H1 (cell line): ENCODE data around the gene COQ5. TPM values are rescaled to one million over a fixed set of nuclear protein-coding genes. Genes with fewer than 3 reads are reported as not detected.

ENCODE experiments used
- CTCF ChIA-PET: fragments of 300-600 bp; sonication (Branson Sonifier 250); formaldehyde crosslinking; loops from one replicate; lab custom pipeline; 2021; ENCODE audit not compliant: partially characterized antibody; lab: Charles Lee
- POLR2A ChIA-PET: fragments of 300-600 bp; sonication (Branson Sonifier 250); formaldehyde crosslinking; loops from one replicate; lab custom pipeline; 2021; ENCODE audit warnings: inconsistent platforms; ENCODE audit not compliant: partially characterized antibody; lab: Charles Lee
- DNase-seq, 2 experiments: peaks; one replicate each; pipeline versions ENCODE4 v3.0.0 to v3.0.0-alpha.2; 2010 to 2022; ENCODE audit warnings: low spot score in 2 of 2, low read depth in 1 of 2, mixed read lengths in 1 of 2
- FAIRE-seq: peaks from 2 replicates; lab custom pipeline; 2011; peaks lifted over from hg19 to GRCh38; lab: Jason Lieb, UNC
- H2AFZ ChIP-seq: 2 replicates; pipeline ENCODE4 v1.8.1; 2012; ENCODE audit warnings: low read length, inconsistent platforms
- H2AK5ac ChIP-seq: 2 replicates; pipeline ENCODE4 v1.6.1; 2013; ENCODE audit warnings: low read depth, low read length
- H2BK120ac ChIP-seq: replicated peaks from 2 replicates; pipeline ENCODE3; 2013; ENCODE audit warnings: low read depth, low read length, inconsistent platforms
- H2BK12ac ChIP-seq: 2 replicates; pipeline ENCODE4 v1.6.1; 2013; ENCODE audit warnings: low read depth, low read length
- H2BK15ac ChIP-seq: 2 replicates; pipeline ENCODE4 v1.6.1; 2013; ENCODE audit warnings: low read length
- H2BK20ac ChIP-seq: 2 replicates; pipeline ENCODE4 v1.6.1; 2013; ENCODE audit warnings: low read length
- H2BK5ac ChIP-seq: 2 replicates; pipeline ENCODE4 v1.6.1; 2013; ENCODE audit warnings: low read depth, low read length
- H3K14ac ChIP-seq: 2 replicates; pipeline ENCODE4 v1.6.1; 2013; ENCODE audit warnings: inconsistent platforms; ENCODE audit not compliant: insufficient read length
- H3K18ac ChIP-seq: 2 replicates; pipeline ENCODE4 v1.6.1; 2013; ENCODE audit warnings: low read length; ENCODE audit errors: extremely low read depth
- H3K23ac ChIP-seq: 2 replicates; pipeline ENCODE4 v1.6.1; 2013; ENCODE audit warnings: inconsistent platforms; ENCODE audit not compliant: insufficient read length
- H3K23me2 ChIP-seq: 2 replicates; pipeline ENCODE4 v1.6.1; 2013; ENCODE audit warnings: low read depth, low read length
- H3K27ac ChIP-seq: 2 replicates; pipeline ENCODE4 v1.6.1; 2011; ENCODE audit warnings: low read depth, low read length, inconsistent platforms
- H3K27me3 ChIP-seq, 4 experiments: replicated peaks in 1 of 4; 1 replicate in 1 of 4; 2 replicates in 3 of 4; pipeline versions ENCODE4 v1.6.1 to v1.8.1; 2011 to 2013; ENCODE audit warnings: low read length in 3 of 4, mild to moderate bottlenecking in 3 of 4, inconsistent platforms in 2 of 4, mixed read lengths in 2 of 4, moderate library complexity in 1 of 4; ENCODE audit not compliant: control insufficient read depth in 3 of 4, insufficient read depth in 3 of 4; ENCODE audit errors: extremely low read depth in 1 of 4
- H3K36me3 ChIP-seq, 4 experiments: 2 replicates each; pipeline versions ENCODE4 v1.6.1 to v1.8.1; 2011 to 2013; ENCODE audit warnings: mild to moderate bottlenecking in 4 of 4, low read length in 3 of 4, moderate library complexity in 2 of 4, control low read depth in 1 of 4, inconsistent platforms in 1 of 4; ENCODE audit not compliant: insufficient read depth in 4 of 4, control insufficient read depth in 2 of 4
- H3K4ac ChIP-seq: replicated peaks from 2 replicates; pipeline ENCODE3; 2013; ENCODE audit warnings: low read length, low read depth, mixed read lengths, inconsistent platforms; ENCODE audit not compliant: insufficient read length
- H3K4me1 ChIP-seq, 4 experiments: replicated peaks in 1 of 4; 1 replicate in 1 of 4; 2 replicates in 3 of 4; pipeline versions ENCODE4 v1.6.1 to v1.8.1; 2011 to 2013; ENCODE audit warnings: low read length in 3 of 4, inconsistent platforms in 2 of 4, mixed read lengths in 1 of 4; ENCODE audit not compliant: insufficient read depth in 4 of 4, control insufficient read depth in 3 of 4
- H3K4me2 ChIP-seq, 2 experiments: 2 replicates each; pipeline versions ENCODE4 v1.6.1 to v1.8.1; 2011 to 2013; ENCODE audit warnings: low read depth in 2 of 2, low read length in 2 of 2, control low read depth in 1 of 2, inconsistent platforms in 1 of 2, mild to moderate bottlenecking in 1 of 2; ENCODE audit not compliant: insufficient read depth in 1 of 2
- H3K4me3 ChIP-seq, 4 experiments: fragments of 200-600, 300-600 bp in 1 of 4; sonication (generic), shearing (Covaris generic), sonication (Bioruptor Twin) in 1 of 4; 2 replicates each; pipeline versions ENCODE4 v1.5.1 to v1.8.1; 2011 to 2016; ENCODE audit warnings: low read length in 4 of 4, low read depth in 3 of 4, control low read depth in 2 of 4, inconsistent platforms in 2 of 4, mild to moderate bottlenecking in 2 of 4, mixed read lengths in 1 of 4, moderate library complexity in 1 of 4; ENCODE audit not compliant: insufficient read depth in 2 of 4; ENCODE audit errors: extremely low read depth in 1 of 4
- H3K56ac ChIP-seq: replicated peaks from 2 replicates; pipeline ENCODE3; 2013; ENCODE audit warnings: low read depth, mild to moderate bottlenecking, mixed read lengths, low read length, inconsistent platforms; ENCODE audit not compliant: insufficient read length
- H3K79me1 ChIP-seq: 2 replicates; pipeline ENCODE4 v1.6.1; 2013; ENCODE audit warnings: low read depth, low read length, control low read depth
- H3K79me2 ChIP-seq, 2 experiments: 2 replicates each; pipeline versions ENCODE4 v1.6.1 to v1.8.1; 2012 to 2013; ENCODE audit warnings: low read length in 2 of 2, mild to moderate bottlenecking in 2 of 2, inconsistent platforms in 1 of 2; ENCODE audit not compliant: insufficient read depth in 2 of 2, control insufficient read depth in 1 of 2
- H3K9ac ChIP-seq, 4 experiments: replicated peaks in 1 of 4; 1 replicate in 1 of 4; 2 replicates in 3 of 4; pipeline versions ENCODE4 v1.6.1 to v1.8.1; 2011 to 2013; ENCODE audit warnings: low read depth in 3 of 4, low read length in 3 of 4, control low read depth in 2 of 4, mild to moderate bottlenecking in 2 of 4, moderate library complexity in 2 of 4, inconsistent platforms in 1 of 4; ENCODE audit errors: extremely low read depth in 1 of 4
- H3K9me3 ChIP-seq, 2 experiments: 2 replicates each; pipeline versions ENCODE4 v1.6.1 to v1.8.1; 2012 to 2013; ENCODE audit warnings: mild to moderate bottlenecking in 2 of 2, moderate library complexity in 2 of 2, control low read depth in 1 of 2, inconsistent platforms in 1 of 2, low read depth in 1 of 2, low read length in 1 of 2, mixed read lengths in 1 of 2; ENCODE audit not compliant: insufficient read depth in 2 of 2
- H4K20me1 ChIP-seq, 2 experiments: replicated peaks in 1 of 2; 2 replicates each; pipeline versions ENCODE3 to v1.8.1; 2011 to 2013; ENCODE audit warnings: inconsistent platforms in 2 of 2, low read length in 2 of 2, mild to moderate bottlenecking in 1 of 2; ENCODE audit not compliant: insufficient read depth in 2 of 2, control insufficient read depth in 1 of 2
- H4K5ac ChIP-seq: 2 replicates; pipeline ENCODE4 v1.6.1; 2013; ENCODE audit warnings: low read length, low read depth, mixed read lengths, inconsistent platforms; ENCODE audit not compliant: insufficient read length
- H4K8ac ChIP-seq: 2 replicates; pipeline ENCODE4 v1.8.0; 2013; ENCODE audit warnings: mild to moderate bottlenecking, moderate library complexity, low read length, inconsistent platforms; ENCODE audit not compliant: insufficient read depth; ENCODE audit errors: extremely low read depth
- H4K91ac ChIP-seq: replicated peaks from 2 replicates; pipeline ENCODE3; 2013; ENCODE audit warnings: low read length, mixed read lengths, inconsistent platforms; ENCODE audit not compliant: insufficient read length
- CHD1 ChIP-seq: IDR thresholded peaks from 2 replicates; pipeline ENCODE4 v1.6.1; 2012; ENCODE audit warnings: low read depth, low read length, improper control_type of control experiment
- FOSL1 ChIP-seq: IDR thresholded peaks from 2 replicates; pipeline ENCODE4 v1.6.1; 2011; ENCODE audit warnings: mild to moderate bottlenecking, low read depth, low read length, moderate library complexity; ENCODE audit not compliant: insufficient read depth
- KDM4A ChIP-seq: IDR thresholded peaks from one replicate; pipeline ENCODE4 v1.7.1; 2012; ENCODE audit warnings: low read depth, mild to moderate bottlenecking, moderate library complexity, low read length, inconsistent platforms; ENCODE audit not compliant: severe bottlenecking
- SRF ChIP-seq: IDR thresholded peaks from 2 replicates; pipeline ENCODE4 v1.6.1; 2011; ENCODE audit warnings: mild to moderate bottlenecking, low read depth, low read length, moderate library complexity
- WGBS, 2 experiments: shearing (Covaris generic) in 1 of 2; methylation state at CpG; one replicate each; pipeline versions ENCODE4 v1.1.6 to v1.1.7; 2013 to 2015; ENCODE audit warnings: low lambda C conversion rate in 2 of 2, mixed read lengths in 2 of 2, inconsistent platforms in 1 of 2, low coverage in 1 of 2, missing lambda C conversion rate in 1 of 2; ENCODE audit not compliant: insufficient replicate concordance in 2 of 2, insufficient coverage in 1 of 2, insufficient read length in 1 of 2; ENCODE audit errors: extremely low coverage in 1 of 2, missing lambda C conversion rate in 1 of 2; 5-methylcytosine and 5-hydroxymethylcytosine counted together
- polyA plus RNA-seq, 7 experiments: library from polyadenylated mRNA; depleted of rRNA in 3 of 7; stranded (reverse) in 5 of 7; unstranded in 2 of 7; fragments of >200 nt in 5 of 7; fragments of 200-250 nt in 2 of 7; gene quantifications; 1 replicate in 5 of 7; 2 replicates in 1 of 7; 4 replicates in 1 of 7; pipeline versions ENCODE4 v1.2.1 to v1.2.3, GENCODE V29; 2011 to 2013; ENCODE audit warnings: missing spikeins in 2 of 7, mixed read lengths in 2 of 7
- total RNA-seq: library from RNA; stranded (reverse); fragmentation: NEBNext Ultra II Directional; extraction: Animal tissue kit (Norgen Biotek cat#: 25700); gene quantifications from 2 replicates; pipeline ENCODE4 v1.2.1, GENCODE V29; 2021
- TF ChIP-seq, protein P1 (sequence below), 3 experiments: IDR thresholded peaks; 1 replicate in 2 of 3; 2 replicates in 1 of 3; pipeline versions ENCODE4 v1.5.1 to v1.6.1; 2011; ENCODE audit warnings: low read length in 3 of 3, mild to moderate bottlenecking in 3 of 3, inconsistent platforms in 2 of 3, low read depth in 1 of 3, moderate library complexity in 1 of 3; ENCODE audit not compliant: insufficient read depth in 1 of 3; ENCODE audit errors: control extremely low read depth in 1 of 3

Gene COQ5
- total and polyA plus RNA-seq, 2 of the 8 experiments (the other 6 are each of a cell fraction or from before 2014, with no cell fraction given): 35.1 to 35.8 TPM

GRCh38 chr12:120468821-120469449 is 60.0 kb downstream of the COQ5 start:
- H3K79me1 ChIP-seq: no peaks in the 10 kb centered on the region; the same call in none of the 2 replicates
- peak overlapping the region; percentile 98 for H2BK5ac ChIP-seq
- H3K9ac ChIP-seq: peak overlapping the region; percentile 69 to 96 (median 94)
- DNase-seq: no peak
- peak overlapping the region; percentile 97 for H3K56ac ChIP-seq
- peaks cover 5% of the 10 kb centered on the region for H3K23me2 ChIP-seq
- peaks cover 0 to 49% of the 10 kb centered on the region in 2 experiments; a peak in 3 of 4 replicates for H3K79me2 ChIP-seq
- no peak overlapping the region for H2AK5ac ChIP-seq
- H3K4me1 ChIP-seq: peaks cover 0 to 5% (median 0%) of the 10 kb centered on the region in 4 experiments; a peak in 2 of 7 replicates
- H3K27me3 ChIP-seq: no peaks in the 10 kb centered on the region
- peak overlapping the region; percentile 85; the same call in 1 of the 2 replicates for H2BK12ac ChIP-seq
- no peak overlapping the region for H2AFZ ChIP-seq
- H2BK120ac ChIP-seq: no peak overlapping the region
- peak overlapping the region; percentile 78 to 83 for H3K4me2 ChIP-seq
- 0% methylated on average over 40 of the region's 57 CpGs; no CpG with 5 or more reads in 1 of the 2 experiments for WGBS, 2 experiments
- H4K20me1 ChIP-seq: peaks cover 10 to 15% of the 10 kb centered on the region in 2 experiments
- TF ChIP-seq FOSL1 (no peak), CHD1 (no peak), SRF (no peak), KDM4A (peak; percentile 44)
- TF ChIP-seq, protein P1, sequence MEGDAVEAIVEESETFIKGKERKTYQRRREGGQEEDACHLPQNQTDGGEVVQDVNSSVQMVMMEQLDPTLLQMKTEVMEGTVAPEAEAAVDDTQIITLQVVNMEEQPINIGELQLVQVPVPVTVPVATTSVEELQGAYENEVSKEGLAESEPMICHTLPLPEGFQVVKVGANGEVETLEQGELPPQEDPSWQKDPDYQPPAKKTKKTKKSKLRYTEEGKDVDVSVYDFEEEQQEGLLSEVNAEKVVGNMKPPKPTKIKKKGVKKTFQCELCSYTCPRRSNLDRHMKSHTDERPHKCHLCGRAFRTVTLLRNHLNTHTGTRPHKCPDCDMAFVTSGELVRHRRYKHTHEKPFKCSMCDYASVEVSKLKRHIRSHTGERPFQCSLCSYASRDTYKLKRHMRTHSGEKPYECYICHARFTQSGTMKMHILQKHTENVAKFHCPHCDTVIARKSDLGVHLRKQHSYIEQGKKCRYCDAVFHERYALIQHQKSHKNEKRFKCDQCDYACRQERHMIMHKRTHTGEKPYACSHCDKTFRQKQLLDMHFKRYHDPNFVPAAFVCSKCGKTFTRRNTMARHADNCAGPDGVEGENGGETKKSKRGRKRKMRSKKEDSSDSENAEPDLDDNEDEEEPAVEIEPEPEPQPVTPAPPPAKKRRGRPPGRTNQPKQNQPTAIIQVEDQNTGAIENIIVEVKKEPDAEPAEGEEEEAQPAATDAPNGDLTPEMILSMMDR (IDR thresholded peaks at IDR 0.05; ENCODE audit: control extremely low read depth in 1 of 3, insufficient read depth in 1 of 3, low read depth in 1 of 3, low read length in 3 of 3): peak in 1 of 3 experiments; percentile 19; a peak in 1 of 4 replicates
- H3K27ac ChIP-seq: peak overlapping the region; percentile 96
- H4K91ac ChIP-seq: peak overlapping the region; percentile 99
- H2BK15ac ChIP-seq: peak overlapping the region; percentile 95; the same call in 1 of the 2 replicates
- no peak for FAIRE-seq
- peak overlapping the region; percentile 90 for H4K8ac ChIP-seq
- CTCF ChIA-PET: interaction anchor here (0.7 to 9.3 kb wide), 17 partner anchors 11 to 142 kb away, joined by 3 to 152 read pairs (median 5); partner anchors contain the start of genes COX6A1, DYNLL1, GATC and PLA2G1B
- no peak overlapping the region for H3K14ac ChIP-seq
- H4K5ac ChIP-seq: peak overlapping the region; percentile 96
- no peak overlapping the region for H2BK20ac ChIP-seq
- peak overlapping the region; percentile 76 to 97 (median 78) for H3K4me3 ChIP-seq
- H3K18ac ChIP-seq: peak overlapping the region; percentile 98
- H3K9me3 ChIP-seq: no peaks in the 10 kb centered on the region
- H3K23ac ChIP-seq: no peak overlapping the region
- POLR2A ChIA-PET: interaction anchor here (0.6 to 18.7 kb wide), 26 partner anchors 11 to 273 kb away, joined by 3 to 365 read pairs (median 4); partner anchors contain the start of genes COQ5, COX6A1, DYNLL1 and GATC
- peaks cover 16 to 25% (median 19%) of the 10 kb centered on the region in 4 experiments for H3K36me3 ChIP-seq
- peak overlapping the region; percentile 95 for H3K4ac ChIP-seq
